Measurements from ENCODE around the gene PDCD6IP.
"Not testable (repeated sequence)": the region's sequence is repeated elsewhere in the genome, so short reads cannot be mapped to it uniquely, and the experiment has no call there.

Gene PDCD6IP

DNA sequence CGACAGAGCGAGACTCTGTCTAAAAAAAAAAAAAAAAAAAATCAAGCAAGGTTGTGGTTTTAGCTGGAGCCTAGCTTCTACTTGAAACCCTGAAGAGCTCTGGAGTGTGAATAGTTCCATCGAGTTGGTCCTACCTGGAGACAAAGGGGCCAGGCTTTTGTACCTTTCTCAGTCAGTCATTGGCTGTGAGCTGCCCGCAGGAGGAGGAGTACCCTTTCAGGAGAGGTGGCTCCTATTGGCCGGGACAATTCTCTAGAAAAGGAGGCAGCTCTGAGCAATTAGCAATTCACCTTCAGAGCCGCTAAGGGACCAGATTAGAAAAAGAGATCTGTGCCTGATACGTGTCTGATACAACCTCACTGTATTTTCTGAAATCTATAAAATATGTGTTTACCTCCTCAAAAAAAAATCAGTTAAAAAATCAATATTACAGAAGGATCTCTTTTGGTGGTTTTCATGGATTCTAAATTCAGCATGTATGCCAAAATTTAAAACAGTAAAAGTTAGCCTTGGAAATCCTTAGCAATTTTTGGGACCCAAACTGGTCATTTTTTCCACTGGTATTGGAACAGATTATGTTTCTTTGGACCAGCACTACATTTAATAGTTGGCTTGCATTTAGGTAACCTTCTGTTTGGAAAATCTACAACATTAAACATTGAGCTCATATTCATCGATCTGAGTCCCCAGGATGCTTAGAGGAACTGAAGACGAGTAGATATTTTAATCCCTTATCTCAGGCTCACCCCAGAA, 29.7 kb upstream of the PDCD6IP start:
- no peak for DNase-seq (ENCODE audit: low read depth, low spot score)
- Histone ChIP-seq H3K9me3 (ENCODE audit: low read depth, low read length) (no peaks in the 10 kb centered on the region), H3K27ac (no peak overlapping the region), H3K9ac (ENCODE audit: insufficient read length) (no peak overlapping the region), H3K36me3 (ENCODE audit: insufficient read depth, low read length) (no peaks in the 10 kb centered on the region), H3K4me3 (no peak overlapping the region)
- TF ChIP-seq FOXP2 (optimal IDR thresholded peaks at IDR 0.05; ENCODE audit: control extremely low read depth, extremely low read length, insufficient read depth) (no peak), POLR2AphosphoS5 (IDR thresholded peaks at IDR 0.05; ENCODE audit: borderline replicate concordance, low read depth, low read length) (no peak), EZH2 (IDR thresholded peaks at IDR 0.05) (no peak)

DNA sequence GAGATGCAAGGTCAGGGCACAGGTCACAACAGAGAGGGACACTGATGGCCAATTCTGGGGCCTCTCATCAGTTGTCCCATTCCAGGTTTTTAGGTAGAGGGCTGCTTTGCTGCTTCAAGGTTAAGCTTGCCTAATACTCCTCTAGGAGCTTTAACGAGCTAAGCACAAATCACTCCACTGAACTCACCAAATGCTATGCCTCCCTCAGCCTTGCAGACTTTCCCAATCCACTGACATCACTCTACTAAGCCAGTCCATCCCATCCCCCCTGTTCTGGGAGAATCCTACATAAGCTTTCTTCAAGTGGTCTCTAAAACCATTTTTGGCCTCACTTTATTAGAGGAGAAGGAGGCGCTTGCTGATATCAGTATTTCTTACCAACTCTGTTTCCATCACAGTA, 24.8 kb upstream of the PDCD6IP start:
- Histone ChIP-seq H3K36me3 (ENCODE audit: insufficient read depth, low read length) (no peaks in the 10 kb centered on the region), H3K4me3 (no peak overlapping the region), H3K27ac (no peak overlapping the region), H3K9ac (ENCODE audit: insufficient read length) (no peak overlapping the region), H3K9me3 (ENCODE audit: low read depth, low read length) (no peaks in the 10 kb centered on the region)
- TF ChIP-seq POLR2AphosphoS5 (IDR thresholded peaks at IDR 0.05; ENCODE audit: borderline replicate concordance, low read depth, low read length) (no peak), FOXP2 (optimal IDR thresholded peaks at IDR 0.05; ENCODE audit: control extremely low read depth, extremely low read length, insufficient read depth) (no peak), EZH2 (IDR thresholded peaks at IDR 0.05) (no peak)
- no peak for DNase-seq (ENCODE audit: low read depth, low spot score)

DNA sequence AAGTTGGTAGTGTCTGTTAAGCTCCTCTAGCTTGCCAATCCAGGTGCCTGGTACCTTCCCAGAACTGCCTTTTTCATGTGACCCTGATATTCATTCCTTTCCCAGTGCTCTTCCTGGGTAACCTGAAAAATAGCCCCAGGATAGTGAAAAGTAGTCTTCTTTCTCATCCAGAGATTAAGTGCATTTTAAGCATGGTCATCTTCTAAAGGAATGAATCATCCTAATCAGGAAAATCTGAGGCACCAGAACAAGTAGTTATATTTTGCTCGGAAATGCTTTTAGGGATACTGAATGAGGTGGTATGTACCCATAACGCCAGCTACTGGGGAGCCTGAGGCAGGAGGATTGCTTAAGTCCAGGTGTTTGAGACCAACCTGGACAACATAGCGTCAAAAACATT, 23.1 kb upstream of the PDCD6IP start:
- no peak overlapping the region for H3K9ac ChIP-seq (ENCODE audit: insufficient read length)
- H3K36me3 ChIP-seq (ENCODE audit: insufficient read depth, low read length): no peaks in the 10 kb centered on the region
- H3K4me3 ChIP-seq: no peak overlapping the region
- no peak for TF ChIP-seq EZH2 (IDR thresholded peaks at IDR 0.05)
- TF ChIP-seq FOXP2 (optimal IDR thresholded peaks at IDR 0.05; ENCODE audit: control extremely low read depth, extremely low read length, insufficient read depth): no peak
- TF ChIP-seq POLR2AphosphoS5 (IDR thresholded peaks at IDR 0.05; ENCODE audit: borderline replicate concordance, low read depth, low read length): no peak
- DNase-seq (ENCODE audit: low read depth, low spot score): no peak
- no peak overlapping the region for H3K27ac ChIP-seq
- no peaks in the 10 kb centered on the region for H3K9me3 ChIP-seq (ENCODE audit: low read depth, low read length)

DNA sequence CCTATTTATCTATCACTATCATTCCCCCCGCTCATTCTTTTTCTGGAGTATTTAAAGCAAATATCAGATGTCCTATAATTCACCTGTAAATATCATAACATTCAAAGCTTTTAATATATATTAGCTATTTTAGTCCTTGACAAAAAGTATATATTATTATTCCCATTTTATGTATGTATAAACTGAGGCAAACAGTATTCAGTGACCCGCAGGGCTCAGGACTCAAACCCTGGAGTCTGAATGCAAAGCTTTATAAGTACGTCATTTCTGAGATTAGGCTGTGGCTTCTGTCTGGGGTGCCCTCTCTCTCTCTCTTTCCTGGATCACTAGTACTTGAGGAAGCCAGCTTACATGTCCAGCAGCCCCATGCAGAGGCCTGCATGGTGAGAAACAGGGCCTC, 20.4 kb upstream of the PDCD6IP start:
- Histone ChIP-seq H3K4me3 (no peak overlapping the region), H3K36me3 (ENCODE audit: insufficient read depth, low read length) (no peaks in the 10 kb centered on the region), H3K9ac (ENCODE audit: insufficient read length) (no peak overlapping the region), H3K27ac (no peak overlapping the region), H3K9me3 (ENCODE audit: low read depth, low read length) (no peaks in the 10 kb centered on the region)
- DNase-seq (ENCODE audit: low read depth, low spot score): no peak
- TF ChIP-seq FOXP2 (optimal IDR thresholded peaks at IDR 0.05; ENCODE audit: control extremely low read depth, extremely low read length, insufficient read depth) (no peak), EZH2 (IDR thresholded peaks at IDR 0.05) (no peak), POLR2AphosphoS5 (IDR thresholded peaks at IDR 0.05; ENCODE audit: borderline replicate concordance, low read depth, low read length) (no peak)

DNA sequence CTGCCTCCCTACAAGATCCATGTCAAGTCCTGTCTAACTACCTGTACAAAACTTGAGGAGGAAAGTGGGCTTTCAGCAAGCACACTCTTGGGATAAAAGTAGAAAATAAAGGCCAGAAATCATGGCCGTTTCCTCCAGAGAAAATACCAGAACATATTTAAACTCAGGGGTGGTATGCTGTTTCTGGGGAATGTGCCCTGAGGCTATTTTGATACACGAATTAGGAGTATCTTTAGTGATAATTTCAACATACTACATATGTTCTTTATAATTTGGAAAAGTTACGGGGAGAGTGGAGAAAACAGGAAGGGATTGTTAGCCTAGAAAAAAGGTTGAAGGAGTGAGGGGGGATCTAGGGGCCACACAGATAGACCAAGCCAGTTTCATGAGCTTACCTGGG, 18.7 kb upstream of the PDCD6IP start:
- no peaks in the 10 kb centered on the region for H3K9me3 ChIP-seq (ENCODE audit: low read depth, low read length)
- H3K9ac ChIP-seq (ENCODE audit: insufficient read length): peak overlapping the region; percentile 59
- TF ChIP-seq EZH2 (IDR thresholded peaks at IDR 0.05): no peak
- TF ChIP-seq POLR2AphosphoS5 (IDR thresholded peaks at IDR 0.05; ENCODE audit: borderline replicate concordance, low read depth, low read length): no peak
- no peak for TF ChIP-seq FOXP2 (optimal IDR thresholded peaks at IDR 0.05; ENCODE audit: control extremely low read depth, extremely low read length, insufficient read depth)
- H3K36me3 ChIP-seq (ENCODE audit: insufficient read depth, low read length): no peaks in the 10 kb centered on the region
- no peak overlapping the region for H3K4me3 ChIP-seq
- no peak for DNase-seq (ENCODE audit: low read depth, low spot score)
- peak overlapping the region; percentile 71; the same call in 1 of the 2 replicates for H3K27ac ChIP-seq

DNA sequence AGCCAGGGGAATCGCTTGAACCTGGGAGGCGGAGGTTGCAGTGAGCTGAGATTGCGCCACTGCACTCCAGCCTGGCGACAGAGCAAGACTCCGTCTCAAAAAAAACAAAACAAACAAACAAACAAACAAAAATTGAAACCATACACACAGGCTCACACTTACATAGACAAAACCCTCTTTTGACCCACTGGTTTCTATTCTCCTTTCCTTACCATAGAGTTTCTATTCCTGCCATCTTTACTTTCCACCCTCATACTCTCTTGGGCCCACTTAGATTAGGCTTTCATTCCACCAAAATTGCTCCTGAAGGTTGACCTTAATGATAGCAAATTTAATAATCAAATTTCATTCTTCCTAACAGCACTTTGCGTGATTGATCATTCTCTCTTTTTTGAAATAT, 17.0 kb upstream of the PDCD6IP start:
- not testable (repeated sequence) for H3K36me3 ChIP-seq (ENCODE audit: insufficient read depth, low read length); H3K9ac ChIP-seq (ENCODE audit: insufficient read length); H3K4me3 ChIP-seq; DNase-seq (ENCODE audit: low read depth, low spot score); H3K9me3 ChIP-seq (ENCODE audit: low read depth, low read length); H3K27ac ChIP-seq

DNA sequence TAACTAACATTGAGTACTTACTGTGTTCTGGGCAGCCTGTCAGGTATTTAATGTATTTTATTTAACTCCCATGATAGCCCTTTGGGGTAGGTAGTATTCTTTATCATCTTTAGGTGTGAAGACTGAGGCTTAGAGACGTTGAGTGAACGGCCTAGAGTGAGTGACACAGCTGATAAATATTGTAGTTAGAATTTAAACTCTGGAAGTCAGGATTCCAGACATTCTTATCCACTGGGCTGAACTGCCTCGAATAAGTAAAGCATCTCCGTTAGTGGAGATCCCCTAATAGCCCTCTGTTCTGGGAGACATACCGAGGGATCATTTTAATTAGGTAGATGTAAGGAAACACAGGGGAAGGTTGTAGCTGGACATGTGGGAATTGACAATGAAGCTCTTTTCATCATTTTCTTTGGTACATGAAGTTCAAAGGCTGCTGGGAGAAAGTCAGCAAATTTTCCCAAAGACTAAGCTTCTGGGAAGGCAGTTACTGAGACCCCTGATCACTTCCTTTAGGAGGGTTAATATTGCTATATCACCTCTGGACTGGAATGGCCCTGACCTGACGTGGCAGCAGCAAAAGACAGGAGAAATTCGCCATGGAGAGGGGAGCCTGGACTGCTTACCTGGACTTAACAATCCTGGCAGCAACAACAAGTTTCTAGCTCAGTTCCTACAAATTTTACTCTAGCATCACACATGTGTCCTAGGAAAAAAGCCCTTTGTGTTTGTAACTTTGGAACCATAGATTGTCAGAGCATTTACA, 11.7 kb upstream of the PDCD6IP start:
- no peak for TF ChIP-seq FOXP2 (optimal IDR thresholded peaks at IDR 0.05; ENCODE audit: control extremely low read depth, extremely low read length, insufficient read depth)
- no peak for TF ChIP-seq POLR2AphosphoS5 (IDR thresholded peaks at IDR 0.05; ENCODE audit: borderline replicate concordance, low read depth, low read length)
- TF ChIP-seq EZH2 (IDR thresholded peaks at IDR 0.05): no peak
- Histone ChIP-seq H3K36me3 (ENCODE audit: insufficient read depth, low read length) (no peaks in the 10 kb centered on the region), H3K27ac (no peak overlapping the region), H3K9ac (ENCODE audit: insufficient read length) (no peak overlapping the region), H3K4me3 (no peak overlapping the region), H3K9me3 (ENCODE audit: low read depth, low read length) (no peaks in the 10 kb centered on the region)
- no peak for DNase-seq (ENCODE audit: low read depth, low spot score)

DNA sequence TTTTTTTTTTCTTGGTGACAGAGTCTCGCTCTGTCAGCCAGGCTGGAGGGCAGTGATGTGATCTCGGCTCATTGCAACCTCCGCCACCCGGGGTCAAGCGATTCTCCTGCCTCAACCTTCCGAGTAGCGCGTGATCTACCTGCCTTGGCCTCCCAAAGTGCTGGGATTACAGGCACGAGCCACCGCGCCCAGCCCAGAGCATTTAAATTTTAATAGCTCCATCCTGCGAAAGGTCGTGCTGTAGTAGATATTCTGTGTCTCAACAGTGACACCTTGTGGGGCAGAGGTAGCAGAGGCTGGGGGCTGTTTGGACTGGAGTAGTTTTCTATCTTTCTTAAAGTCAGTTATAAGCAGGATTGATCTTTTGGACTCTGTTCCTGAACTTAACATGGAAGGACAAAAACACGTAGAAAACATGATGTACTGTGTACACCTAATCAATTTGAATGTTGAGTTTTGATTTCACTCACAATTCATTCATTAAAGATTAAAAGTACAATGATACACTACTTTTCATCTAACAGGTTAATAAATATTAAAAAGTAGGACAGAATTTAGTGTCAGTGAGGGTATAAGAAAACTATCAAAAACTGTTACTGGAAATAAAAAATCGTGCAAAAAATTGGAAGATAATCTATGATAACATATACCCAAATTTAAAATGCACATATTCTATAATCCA, 11.0 kb upstream of the PDCD6IP start:
- Histone ChIP-seq H3K27ac (no peak overlapping the region), H3K9ac (ENCODE audit: insufficient read length) (no peak overlapping the region), H3K9me3 (ENCODE audit: low read depth, low read length) (no peaks in the 10 kb centered on the region), H3K36me3 (ENCODE audit: insufficient read depth, low read length) (no peaks in the 10 kb centered on the region), H3K4me3 (no peak overlapping the region)
- peak; percentile 45 for DNase-seq (ENCODE audit: low read depth, low spot score)
- no peak for TF ChIP-seq FOXP2 (optimal IDR thresholded peaks at IDR 0.05; ENCODE audit: control extremely low read depth, extremely low read length, insufficient read depth)
- TF ChIP-seq POLR2AphosphoS5 (IDR thresholded peaks at IDR 0.05; ENCODE audit: borderline replicate concordance, low read depth, low read length): no peak
- TF ChIP-seq EZH2 (IDR thresholded peaks at IDR 0.05): no peak
